Measurements from ENCODE around the gene NEB.
"Not testable (repeated sequence)": the region's sequence is repeated elsewhere in the genome, so short reads cannot be mapped to it uniquely, and the experiment has no call there.

NEB gene

GRCh38 chr2:151651274-151651673 lies 83.0 kb downstream of the NEB start:
- no peak for DNase-seq (ENCODE audit: low spot score)

- no peak for DNase-seq (ENCODE audit: low spot score)
These were observed 83.8 kb downstream of the NEB start for GRCh38 chr2:151650456-151650855.

GRCh38 chr2:151649966-151650365 lies 84.3 kb downstream of the NEB start:
- no peak for DNase-seq (ENCODE audit: low spot score)

GRCh38 chr2:151649400-151649799 lies 84.9 kb downstream of the NEB start:
- no peak for DNase-seq (ENCODE audit: low spot score)

GRCh38 chr2:151646512-151646911 lies 87.8 kb downstream of the NEB start:
- not testable (repeated sequence) for DNase-seq (ENCODE audit: low spot score)

GRCh38 chr2:151644580-151644979 lies 89.7 kb downstream of the NEB start:
- no peak for DNase-seq (ENCODE audit: low spot score)

- not testable (repeated sequence) for DNase-seq (ENCODE audit: low spot score)
These were observed 92.4 kb downstream of the NEB start for GRCh38 chr2:151641895-151642294.

- DNase-seq (ENCODE audit: low spot score) = no peak
These were observed 94.2 kb downstream of the NEB start for GRCh38 chr2:151640087-151640486.

- no peak for DNase-seq (ENCODE audit: low spot score)
These were observed 95.3 kb downstream of the NEB start for GRCh38 chr2:151638990-151639389.

- no peak for DNase-seq (ENCODE audit: low spot score)
These were observed 95.9 kb downstream of the NEB start for GRCh38 chr2:151638191-151638933.

- no peak for DNase-seq (ENCODE audit: low spot score)
These were observed 97.0 kb downstream of the NEB start for GRCh38 chr2:151637271-151637781.

- no peak for DNase-seq (ENCODE audit: low spot score)
These were observed 99.4 kb downstream of the NEB start for GRCh38 chr2:151634736-151635467.

- DNase-seq (ENCODE audit: low spot score) = no peak
These were observed 101.2 kb downstream of the NEB start for GRCh38 chr2:151632993-151633565.

GRCh38 chr2:151630372-151630771 lies 103.9 kb downstream of the NEB start:
- DNase-seq (ENCODE audit: low spot score) = no peak

- DNase-seq (ENCODE audit: low spot score) = no peak
These were observed 106.9 kb downstream of the NEB start for GRCh38 chr2:151627353-151627752.

- DNase-seq (ENCODE audit: low spot score) = no peak
These were observed 110.0 kb downstream of the NEB start for GRCh38 chr2:151624271-151624670.

GRCh38 chr2:151623631-151624030 lies 110.6 kb downstream of the NEB start:
- DNase-seq (ENCODE audit: low spot score) = no peak

GRCh38 chr2:151620761-151621160 lies 113.5 kb downstream of the NEB start:
- DNase-seq (ENCODE audit: low spot score) = no peak

GRCh38 chr2:151619337-151619989 lies 114.8 kb downstream of the NEB start:
- DNase-seq (ENCODE audit: low spot score) = no peak

- DNase-seq (ENCODE audit: low spot score) = no peak
These were observed 117.4 kb downstream of the NEB start for GRCh38 chr2:151616760-151617339.

GRCh38 chr2:151614606-151615306 lies 119.5 kb downstream of the NEB start:
- no peak for DNase-seq (ENCODE audit: low spot score)

Data from globus pallidus (tissue), 1 donor.